HCT116 (cell line): ENCODE measurements around the gene UBAC2.

Experiments
- ATF3 ChIP-seq: IDR thresholded peaks from 2 replicates; pipeline ENCODE4 v1.6.1; 2012
- ELF1 ChIP-seq: IDR thresholded peaks from 2 replicates; pipeline ENCODE4 v1.6.1; 2012; ENCODE audit warnings: low read depth, borderline replicate concordance
- EZH2 ChIP-seq: fragments of 200-600 bp; sonication (generic); IDR thresholded peaks from 2 replicates; pipeline ENCODE4 v1.6.1; 2017; ENCODE audit warnings: antibody characterized with exemption, mixed run types
- JUND ChIP-seq: IDR thresholded peaks from 2 replicates; pipeline ENCODE4 v1.6.1; 2012
- MAX ChIP-seq: IDR thresholded peaks from 2 replicates; pipeline ENCODE4 v1.6.1; 2012
- POLR2A ChIP-seq: IDR thresholded peaks from 2 replicates; pipeline ENCODE4 v1.7.0; 2011; ENCODE audit warnings: borderline replicate concordance; ENCODE audit not compliant: insufficient read depth, insufficient read length; ENCODE audit errors: extremely low read depth
- POLR2AphosphoS5 ChIP-seq: IDR thresholded peaks from 2 replicates; pipeline ENCODE4 v1.6.1; 2011; ENCODE audit warnings: mild to moderate bottlenecking, low read depth, low read length, moderate library complexity
- YY1 ChIP-seq: IDR thresholded peaks from 2 replicates; pipeline ENCODE4 v1.6.1; 2011; ENCODE audit warnings: low read length, low read depth, moderate library complexity, mild to moderate bottlenecking; ENCODE audit not compliant: insufficient replicate concordance; ENCODE audit errors: extremely low read depth
- TF ChIP-seq, protein P1 (sequence below), 3 experiments: fragments of 200-600 bp in 1 of 3; sonication (generic) in 1 of 3; IDR thresholded peaks in 2 of 3; conservative IDR thresholded peaks in 1 of 3; 2 replicates each; pipeline ENCODE4 v1.5.1; 2012 to 2017; ENCODE audit warnings: low read depth in 2 of 3, low read length in 2 of 3, antibody characterized with exemption in 1 of 3, borderline replicate concordance in 1 of 3, control low read depth in 1 of 3, mild to moderate bottlenecking in 1 of 3, mixed read lengths in 1 of 3, mixed run types in 1 of 3, moderate library complexity in 1 of 3; ENCODE audit not compliant: insufficient read depth in 1 of 3

DNA sequence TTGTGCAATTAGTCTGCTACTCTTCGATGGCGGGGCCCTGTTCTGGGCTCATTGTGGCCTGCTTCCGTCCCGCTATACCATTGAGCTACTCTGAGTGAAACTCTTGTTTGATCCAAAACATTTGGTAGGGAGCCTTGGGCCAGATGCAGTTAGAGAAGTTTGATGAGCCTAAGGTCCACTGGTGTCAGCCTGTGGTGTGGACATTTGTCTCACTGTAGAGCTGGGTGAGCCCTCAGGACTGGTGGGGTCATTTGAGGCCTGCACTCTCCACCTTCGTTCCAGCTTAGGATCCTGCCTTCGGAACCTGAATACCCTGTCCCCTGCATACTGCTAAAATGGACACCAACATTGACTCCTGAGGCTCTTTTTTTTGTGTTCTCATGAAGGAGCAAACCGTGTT, 6.9 kb downstream of the UBAC2 start:
- TF ChIP-seq, protein P1, sequence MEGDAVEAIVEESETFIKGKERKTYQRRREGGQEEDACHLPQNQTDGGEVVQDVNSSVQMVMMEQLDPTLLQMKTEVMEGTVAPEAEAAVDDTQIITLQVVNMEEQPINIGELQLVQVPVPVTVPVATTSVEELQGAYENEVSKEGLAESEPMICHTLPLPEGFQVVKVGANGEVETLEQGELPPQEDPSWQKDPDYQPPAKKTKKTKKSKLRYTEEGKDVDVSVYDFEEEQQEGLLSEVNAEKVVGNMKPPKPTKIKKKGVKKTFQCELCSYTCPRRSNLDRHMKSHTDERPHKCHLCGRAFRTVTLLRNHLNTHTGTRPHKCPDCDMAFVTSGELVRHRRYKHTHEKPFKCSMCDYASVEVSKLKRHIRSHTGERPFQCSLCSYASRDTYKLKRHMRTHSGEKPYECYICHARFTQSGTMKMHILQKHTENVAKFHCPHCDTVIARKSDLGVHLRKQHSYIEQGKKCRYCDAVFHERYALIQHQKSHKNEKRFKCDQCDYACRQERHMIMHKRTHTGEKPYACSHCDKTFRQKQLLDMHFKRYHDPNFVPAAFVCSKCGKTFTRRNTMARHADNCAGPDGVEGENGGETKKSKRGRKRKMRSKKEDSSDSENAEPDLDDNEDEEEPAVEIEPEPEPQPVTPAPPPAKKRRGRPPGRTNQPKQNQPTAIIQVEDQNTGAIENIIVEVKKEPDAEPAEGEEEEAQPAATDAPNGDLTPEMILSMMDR (IDR thresholded peaks at IDR 0.05 in 2 of 3, conservative IDR thresholded peaks at IDR 0.05 in 1 of 3; ENCODE audit: borderline replicate concordance in 1 of 3, insufficient read depth in 1 of 3, low read depth in 2 of 3, low read length in 2 of 3) = no peak
- TF ChIP-seq POLR2AphosphoS5 = no peak
- no peak for TF ChIP-seq ELF1
- no peak for TF ChIP-seq MAX
- no peak for TF ChIP-seq JUND
- TF ChIP-seq ATF3 = no peak
- no peak for TF ChIP-seq YY1
- TF ChIP-seq EZH2 = no peak
- TF ChIP-seq POLR2A = no peak
